Measurements from ENCODE around the gene TRIM54. TPM values are rescaled to one million over a fixed set of nuclear protein-coding genes. Genes with fewer than 3 reads are reported as not detected.
"Not testable (repeated sequence)": the region's sequence is repeated elsewhere in the genome, so short reads cannot be mapped to it uniquely, and the experiment has no call there.

Gene TRIM54
- total RNA-seq, 1 donor from 2014 or later: 105 TPM

DNA sequence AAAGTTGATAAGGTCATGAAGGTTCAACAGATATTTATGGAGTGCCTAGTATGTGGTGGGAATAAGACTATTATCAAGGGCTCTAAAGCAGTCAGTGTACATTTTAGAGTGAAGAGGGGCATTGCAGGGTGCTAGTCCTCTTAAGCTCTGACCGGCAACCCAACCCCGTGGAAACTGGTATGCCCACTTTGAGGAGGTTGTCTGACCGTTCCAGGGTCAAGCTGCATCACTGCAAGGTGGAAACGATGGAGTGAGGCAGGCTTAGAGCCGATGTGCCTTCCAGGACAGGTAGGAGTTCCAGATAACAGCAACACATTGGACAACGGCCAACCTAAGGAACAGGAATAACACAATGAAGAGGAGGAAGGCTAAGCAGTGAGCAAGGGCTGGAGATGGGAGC, 27.4 kb downstream of the TRIM54 start:
- no peak for DNase-seq (ENCODE audit: low read depth)

DNA sequence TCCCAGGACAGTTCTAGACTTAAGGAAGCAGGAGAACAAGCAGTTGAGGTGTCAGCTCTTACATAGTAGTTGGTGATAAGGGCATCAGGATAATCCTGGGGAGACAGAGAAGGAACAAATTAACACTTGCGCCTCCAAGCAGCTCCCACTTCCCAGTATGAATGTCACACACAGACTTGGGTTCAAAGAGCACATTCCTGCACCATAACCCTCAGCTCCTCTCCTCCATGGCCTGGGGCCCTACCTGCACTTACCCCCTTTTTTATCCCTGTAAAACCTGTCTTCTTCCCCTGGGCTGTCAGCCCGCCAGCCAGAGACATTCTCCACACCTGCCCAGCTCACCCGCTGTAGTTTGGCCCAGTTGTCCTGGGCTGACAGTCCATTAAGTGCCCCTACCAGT, 29.9 kb downstream of the TRIM54 start:
- DNase-seq (ENCODE audit: low read depth): no peak

DNA sequence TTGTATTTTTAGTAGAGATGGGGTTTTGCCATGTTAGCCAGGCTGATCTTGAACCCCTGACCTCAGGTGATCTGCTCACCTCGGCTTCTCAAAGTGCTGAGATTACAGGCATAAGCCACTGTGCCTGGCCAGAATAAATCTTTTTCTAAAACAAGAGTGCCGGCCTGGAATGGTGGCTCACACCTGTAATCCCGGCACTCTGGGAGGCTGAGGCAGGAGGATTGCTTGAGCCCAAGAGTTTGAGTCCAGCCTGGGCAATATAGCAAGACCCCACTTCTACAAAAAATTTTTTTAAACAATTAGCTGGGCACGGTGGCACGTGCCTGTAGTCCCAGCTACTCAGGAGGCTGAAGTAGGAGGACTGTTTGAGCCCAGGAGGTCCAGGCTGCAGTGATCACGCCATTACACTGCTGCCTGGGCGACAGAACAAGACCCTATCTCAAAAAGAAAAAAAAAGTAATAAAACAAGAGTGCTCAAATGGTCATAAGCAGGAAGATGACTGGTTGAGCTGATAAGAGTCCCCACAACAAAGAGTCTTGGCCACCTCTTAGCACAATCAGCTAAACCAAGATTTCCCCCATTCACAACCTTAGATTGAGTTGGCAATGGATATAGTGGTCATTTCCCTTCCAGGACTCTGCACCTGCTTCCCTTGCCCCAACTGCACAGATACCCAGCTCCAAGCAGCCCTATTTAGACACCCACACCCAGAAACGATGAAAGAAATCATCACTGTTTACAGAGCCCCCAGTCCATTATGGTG, 31.8 kb downstream of the TRIM54 start:
- DNase-seq (ENCODE audit: low read depth): no peak

DNA sequence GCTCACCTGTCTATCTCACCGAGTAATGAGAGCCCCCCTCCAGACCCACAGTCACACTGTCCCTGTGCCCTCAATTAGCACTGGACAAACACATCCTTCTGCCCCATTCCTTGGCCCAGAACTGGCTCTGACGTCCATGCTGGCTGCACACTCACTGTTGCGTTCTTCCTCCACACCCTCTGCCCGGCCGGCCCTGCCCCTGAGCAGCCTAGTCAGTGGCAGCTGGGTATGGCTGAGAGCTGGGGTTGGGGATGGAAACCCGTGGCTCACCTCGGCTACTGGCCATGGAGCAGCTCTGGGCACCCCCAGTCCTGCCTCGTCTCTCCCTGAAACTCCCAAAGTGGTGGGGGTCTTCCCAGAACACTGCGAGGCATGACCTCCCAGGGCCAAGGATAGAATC, 32.5 kb downstream of the TRIM54 start:
- no peak for DNase-seq (ENCODE audit: low read depth)

DNA sequence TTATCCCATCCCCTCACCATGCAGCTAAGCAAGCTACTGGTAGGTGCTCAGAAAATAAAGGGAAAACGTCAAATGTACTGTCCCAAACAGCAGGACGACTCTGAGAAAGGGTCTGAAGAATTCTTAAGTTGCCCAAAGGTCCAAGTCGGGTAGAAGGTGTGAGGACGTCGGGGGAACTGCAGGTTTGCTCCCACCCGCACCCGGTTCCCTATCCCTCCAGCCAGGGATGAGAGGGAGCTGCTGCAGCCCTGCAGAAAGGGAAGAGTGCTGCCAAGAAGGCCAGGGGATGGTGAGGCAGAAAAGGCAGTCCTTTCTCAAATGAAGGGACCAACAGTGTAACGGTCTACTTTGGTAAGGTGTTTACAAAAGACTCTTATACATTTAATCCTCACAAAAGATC, 32.9 kb downstream of the TRIM54 start:
- no peak for DNase-seq (ENCODE audit: low read depth)

DNA sequence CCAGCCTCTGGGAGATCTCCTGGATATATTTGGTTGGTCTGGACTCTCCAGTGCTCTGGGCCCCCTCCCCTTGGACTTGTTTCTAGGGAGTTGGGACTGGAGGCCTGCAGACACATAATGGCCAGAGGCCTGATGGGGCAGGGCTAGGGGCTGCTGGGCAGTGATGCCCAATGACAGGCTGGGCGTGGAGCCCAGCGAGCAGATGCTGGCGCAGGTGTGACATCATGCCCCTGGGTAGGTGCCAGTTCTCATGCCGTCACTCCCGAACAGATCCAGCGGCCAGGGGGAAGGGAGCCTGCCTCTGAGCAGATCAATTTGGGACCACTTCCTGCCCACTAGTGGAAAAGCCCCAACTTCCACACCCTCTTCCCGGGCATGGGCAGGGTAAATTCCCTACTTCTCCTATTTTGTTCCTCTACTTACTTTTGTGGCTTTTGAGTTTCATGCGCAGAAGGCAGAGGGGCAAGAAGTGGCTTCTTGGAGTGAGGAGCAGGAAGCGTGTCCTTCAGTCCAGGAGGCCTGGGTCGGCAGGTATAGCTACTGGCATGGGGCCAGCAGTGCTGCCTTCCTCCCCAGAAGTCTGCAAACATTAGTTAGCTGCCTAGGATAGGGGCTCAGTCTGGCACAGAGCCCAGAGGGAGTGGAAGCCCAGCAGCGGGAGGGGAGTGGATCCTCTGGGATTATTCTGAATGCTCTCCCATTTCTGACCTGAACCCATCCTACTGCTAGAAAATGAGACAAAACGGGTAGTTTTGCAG, 34.6 kb downstream of the TRIM54 start:
- no peak for DNase-seq (ENCODE audit: low read depth)

DNA sequence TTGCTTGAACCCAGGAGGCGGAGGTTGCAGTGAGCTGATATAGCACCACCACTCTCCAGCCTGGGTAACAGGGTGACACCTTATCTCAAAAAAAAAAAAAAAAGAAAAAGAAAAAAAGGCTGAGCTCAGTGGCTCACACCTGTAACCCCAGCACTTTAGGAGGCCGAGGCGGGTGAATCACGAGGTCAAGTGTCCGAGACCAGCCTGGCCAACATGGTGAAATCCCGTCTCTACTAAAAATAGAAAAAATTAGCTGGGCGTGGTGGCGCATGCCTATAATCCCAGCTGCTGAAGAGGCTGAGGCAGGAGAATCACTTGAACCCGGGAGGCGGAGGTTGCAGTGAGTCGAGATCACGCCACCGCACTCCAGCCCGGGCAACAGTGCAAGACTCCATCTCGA, 37.6 kb downstream of the TRIM54 start:
- DNase-seq (ENCODE audit: low read depth): not testable (repeated sequence)

DNA sequence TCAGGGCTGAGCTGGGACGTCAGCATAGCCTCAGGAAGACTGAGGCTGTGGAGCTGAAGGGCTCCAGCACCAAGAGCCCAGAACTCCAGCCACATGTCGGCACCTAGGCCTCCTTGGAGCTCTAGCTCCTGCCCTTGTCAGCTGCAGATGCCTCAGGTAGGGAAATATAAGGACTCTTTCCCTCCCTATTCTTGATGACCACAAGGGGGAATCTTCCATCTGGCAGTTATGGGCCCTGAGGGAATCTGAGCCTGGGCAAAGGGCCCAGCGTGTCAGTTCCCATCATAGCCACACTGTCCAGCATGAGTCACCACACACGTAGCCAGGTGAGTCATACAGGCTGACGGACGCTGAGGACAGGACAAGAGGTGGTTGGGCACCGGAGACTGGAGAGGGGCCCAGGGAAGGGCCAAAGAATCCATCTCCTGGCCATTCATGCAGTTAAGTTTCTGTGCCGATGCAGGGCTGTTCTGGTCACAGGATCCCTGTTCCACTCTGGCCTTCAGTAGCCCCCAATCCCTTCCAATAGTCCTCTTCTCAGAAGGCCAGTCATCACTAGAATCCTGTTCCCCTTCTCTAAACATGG, 38.8 kb downstream of the TRIM54 start:
- DNase-seq (ENCODE audit: low read depth): peak; percentile 97

DNA sequence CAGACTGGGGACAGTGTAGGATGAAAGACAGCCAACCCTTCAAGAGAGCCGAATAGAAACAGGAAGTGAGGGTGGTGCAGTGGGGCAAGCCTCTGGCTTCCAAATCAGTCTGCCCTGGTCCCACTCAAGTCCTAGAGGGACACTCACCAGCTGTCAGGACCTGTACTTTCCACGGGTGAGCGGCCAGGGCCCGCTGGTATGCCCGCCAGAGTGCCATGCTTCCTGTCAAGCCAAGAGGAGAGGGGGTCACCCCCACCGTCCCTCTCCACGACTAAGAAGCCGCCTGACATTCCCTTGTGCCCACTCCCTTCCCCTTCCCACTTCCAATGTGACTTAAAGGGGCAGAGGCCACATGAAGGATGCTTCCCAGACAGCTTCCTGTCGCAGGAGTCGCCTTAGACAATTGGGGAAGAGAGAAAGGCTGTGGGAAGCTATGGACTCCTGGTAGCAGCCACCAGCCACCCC, 40.1 kb downstream of the TRIM54 start:
- peak; percentile 34 for DNase-seq (ENCODE audit: low read depth)

DNA sequence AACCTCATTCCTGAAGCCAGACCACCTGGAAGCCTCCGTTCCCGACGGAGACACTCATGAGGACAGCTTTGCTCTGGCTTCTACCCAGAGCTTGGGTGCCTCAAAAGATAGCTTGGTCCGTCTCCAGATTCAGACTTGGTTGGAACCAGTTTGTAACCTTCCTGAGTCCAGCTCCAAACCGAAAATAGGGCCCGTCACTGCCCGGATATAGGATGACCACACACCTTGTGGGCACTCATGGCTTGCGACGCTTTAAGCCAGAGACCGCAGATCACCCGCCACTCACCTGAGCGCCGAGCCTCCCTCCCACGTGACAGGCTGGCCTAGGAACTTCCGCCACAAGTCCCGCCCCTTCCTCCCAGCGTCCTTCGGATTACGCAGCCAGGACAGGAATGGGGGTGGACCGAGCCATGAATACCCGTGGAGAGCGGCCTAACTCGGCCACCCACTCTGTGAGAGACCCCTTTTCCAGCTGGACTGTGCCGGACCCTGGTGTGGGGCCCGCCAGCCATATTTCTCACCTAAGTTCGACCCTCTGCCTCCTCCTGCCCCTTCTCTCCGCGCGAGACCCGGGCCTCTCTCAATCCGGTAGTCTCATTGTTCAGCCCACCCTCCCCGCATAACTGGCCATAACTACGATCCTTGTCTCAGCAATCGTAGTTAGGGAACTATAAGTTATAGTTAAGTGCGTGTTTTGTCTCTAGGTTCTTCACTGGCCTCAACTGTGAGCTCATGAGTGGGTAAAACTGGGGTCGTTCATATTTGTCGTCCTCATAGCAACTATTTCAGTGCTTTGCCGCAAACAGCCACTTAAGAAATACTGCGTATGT, 40.8 kb downstream of the TRIM54 start, which contains the start of gene MPV17:
Gene MPV17 (minus strand): TSS at position 332 of the 830 bp plus-strand sequence. CDS start 580 bp downstream, outside the sequence.
- peak; percentile 93 for DNase-seq (ENCODE audit: low read depth)

DNA sequence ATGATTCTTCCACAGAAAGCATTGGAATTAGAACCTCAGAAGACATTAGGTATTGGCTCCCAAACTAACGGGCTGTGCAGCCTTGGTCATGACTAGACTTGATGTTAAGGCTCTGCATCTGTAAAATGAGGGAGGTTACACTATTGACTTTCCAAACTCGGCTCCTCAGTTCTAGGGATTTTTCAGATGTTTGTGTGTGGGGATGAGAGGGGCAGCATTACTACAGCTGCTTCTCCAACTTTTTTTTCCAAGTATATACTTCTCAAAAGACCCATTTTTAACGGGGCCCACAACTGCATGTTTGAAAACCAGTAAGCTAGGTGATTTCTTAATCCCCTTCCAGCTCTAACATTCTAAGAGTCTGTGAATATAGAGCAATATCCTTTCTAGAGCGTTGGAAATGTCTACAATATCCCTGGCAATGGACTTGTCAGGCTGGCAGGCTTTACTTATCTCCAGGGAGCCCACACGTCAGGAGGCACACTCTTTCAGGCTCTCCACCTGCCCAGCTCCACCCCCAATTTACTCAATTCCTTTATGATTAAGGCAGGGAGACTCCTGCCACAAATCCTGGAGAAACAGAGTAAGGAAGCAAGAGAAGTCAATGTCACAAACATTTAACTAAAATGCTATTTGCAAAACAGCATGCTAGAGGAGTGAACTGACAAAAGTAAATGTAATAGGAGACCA, 41.5 kb downstream of the TRIM54 start:
- DNase-seq (ENCODE audit: low read depth): no peak

DNA sequence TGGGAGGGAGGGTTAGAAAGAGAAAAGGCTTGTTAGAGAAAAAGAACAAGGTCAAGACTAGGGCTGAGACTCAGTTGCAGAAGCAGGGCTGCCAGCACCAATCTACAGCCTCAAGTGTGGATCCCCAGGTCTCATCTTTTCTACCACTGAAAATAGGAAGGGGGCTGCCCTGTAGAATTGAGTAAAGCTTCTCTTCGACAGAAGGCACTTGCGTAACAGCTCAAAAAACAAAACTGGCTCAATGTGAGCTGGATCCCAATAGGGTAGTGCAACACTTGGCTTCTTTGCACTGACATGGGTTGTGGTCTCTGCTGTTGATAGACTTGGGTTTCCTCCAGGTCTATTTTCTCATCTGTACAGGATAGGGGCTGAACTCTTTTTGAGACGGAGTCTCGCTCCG, 42.5 kb downstream of the TRIM54 start:
- no peak for DNase-seq (ENCODE audit: low read depth)

DNA sequence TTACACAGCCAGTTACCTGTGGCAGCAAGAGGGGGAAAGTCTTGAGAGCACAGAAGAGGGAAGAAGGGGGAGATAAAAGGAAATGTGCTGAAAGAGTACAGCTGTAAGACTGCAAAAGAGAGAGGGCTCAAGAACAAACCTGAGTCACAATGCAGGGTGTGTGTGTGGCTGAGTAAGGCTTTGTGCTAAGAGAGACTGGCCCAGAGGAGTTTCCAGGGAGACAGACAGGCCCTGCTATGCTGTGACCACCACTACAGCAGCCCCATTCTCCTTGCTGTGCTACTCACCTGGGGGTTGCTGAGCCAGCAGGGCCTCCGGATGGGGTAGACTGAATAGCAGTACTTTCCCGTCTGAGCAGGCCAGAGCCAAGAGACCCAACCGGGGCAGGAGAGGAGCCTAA, 53.1 kb downstream of the TRIM54 start:
- DNase-seq (ENCODE audit: low read depth): no peak

DNA sequence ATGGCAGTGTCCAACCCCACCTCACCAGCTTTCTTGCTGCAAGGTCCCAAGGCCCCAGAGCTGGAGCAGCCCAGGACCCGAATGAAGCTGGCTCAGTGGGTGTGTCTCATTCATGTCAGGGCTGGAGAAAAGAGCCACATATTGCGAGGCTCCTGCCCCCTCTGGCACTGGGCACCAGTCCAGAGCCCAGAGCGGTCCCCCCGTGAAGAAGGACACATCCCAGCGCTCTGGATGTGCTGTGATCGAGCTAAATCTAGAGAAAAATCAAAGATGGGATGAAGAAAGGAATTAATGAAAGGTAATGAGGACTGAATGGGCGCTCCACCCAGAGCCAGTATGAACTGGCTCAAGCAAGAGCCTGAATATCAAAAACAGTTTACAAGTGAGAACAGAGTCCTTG, 53.9 kb downstream of the TRIM54 start:
- no peak for DNase-seq (ENCODE audit: low read depth)

DNA sequence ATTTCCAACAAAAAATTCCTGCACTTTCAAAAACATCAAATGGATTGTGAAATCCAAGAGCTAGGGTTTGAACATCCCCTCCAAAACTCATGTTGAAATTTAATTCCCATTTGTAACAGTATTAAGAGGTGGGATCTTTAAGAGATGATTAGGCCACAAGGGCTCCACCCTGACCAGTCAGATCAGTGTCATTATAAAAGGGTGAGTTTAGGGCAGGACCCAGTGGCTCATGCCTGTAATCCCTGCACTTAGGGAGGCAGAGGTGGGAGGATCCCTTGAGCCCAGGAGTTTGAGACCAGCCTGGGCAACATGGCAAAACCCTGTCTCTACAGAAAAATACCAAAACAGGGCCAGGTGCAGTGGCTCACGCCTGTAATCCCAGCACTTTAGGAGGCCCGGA, 65.4 kb downstream of the TRIM54 start:
- no peak for DNase-seq (ENCODE audit: low read depth)

DNA sequence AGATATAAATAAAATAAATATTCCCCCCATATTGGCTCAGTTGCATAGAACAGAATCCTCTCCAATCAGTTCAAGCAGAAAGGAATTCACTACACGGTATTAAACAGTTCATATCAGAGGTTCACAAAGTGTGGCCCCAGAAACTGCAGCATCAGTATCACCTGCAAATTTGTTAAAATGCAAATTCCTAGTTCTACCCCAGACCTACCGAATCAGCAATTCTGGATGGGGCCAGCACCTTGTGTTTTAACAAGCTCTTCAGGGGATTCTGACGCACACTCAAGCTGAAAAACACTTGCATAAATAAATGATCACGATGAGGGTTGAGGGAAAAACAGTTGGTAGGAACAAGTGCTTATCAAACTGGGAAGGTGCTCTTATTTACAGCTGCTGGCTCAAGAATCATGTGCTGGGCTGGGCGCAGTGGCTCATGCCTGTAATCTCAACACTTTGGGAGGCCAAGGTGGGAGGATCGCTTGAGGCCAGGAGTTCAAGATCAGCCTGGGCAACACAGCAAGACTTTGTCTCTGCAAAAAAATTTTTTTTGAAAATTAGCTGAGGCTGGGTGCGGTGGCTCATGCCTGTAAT, 68.0 kb downstream of the TRIM54 start:
- no peak for DNase-seq (ENCODE audit: low read depth)

DNA sequence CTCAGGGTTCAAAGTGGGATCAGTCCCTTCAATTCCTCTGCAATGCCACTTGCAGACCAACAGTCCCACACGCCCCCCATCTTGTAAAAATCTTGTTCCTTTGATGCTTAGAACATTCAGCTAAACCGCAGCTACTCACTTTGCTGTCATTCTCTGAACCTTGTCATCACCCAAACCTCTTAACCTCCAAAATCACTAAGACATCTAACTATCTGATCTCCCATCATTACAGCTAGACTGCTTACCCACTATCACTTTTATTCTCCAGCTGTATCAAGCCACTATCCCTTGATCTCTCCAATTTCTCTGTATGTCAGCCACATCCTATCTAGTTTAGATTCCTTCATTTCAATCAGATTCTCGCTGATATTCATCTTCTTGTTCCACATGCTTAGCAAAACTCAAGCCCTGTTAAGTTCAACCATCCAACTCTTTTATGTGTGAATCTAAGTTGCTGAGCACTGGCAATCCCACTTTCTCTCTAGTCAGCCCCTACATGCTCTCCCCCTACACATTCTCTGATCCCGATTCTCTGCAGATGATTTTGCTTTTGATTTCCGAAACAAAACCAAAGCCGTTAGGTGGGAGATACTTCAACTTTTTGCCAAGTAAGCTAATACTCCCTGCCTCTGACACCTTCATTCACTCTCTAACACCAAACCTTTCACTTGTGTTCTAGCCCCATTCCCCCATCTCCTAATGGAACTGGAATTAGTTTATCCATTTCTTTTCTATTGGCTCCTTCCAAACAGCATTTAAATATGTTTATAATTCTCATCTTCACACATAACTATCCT, 69.8 kb downstream of the TRIM54 start:
- DNase-seq (ENCODE audit: low read depth): no peak

DNA sequence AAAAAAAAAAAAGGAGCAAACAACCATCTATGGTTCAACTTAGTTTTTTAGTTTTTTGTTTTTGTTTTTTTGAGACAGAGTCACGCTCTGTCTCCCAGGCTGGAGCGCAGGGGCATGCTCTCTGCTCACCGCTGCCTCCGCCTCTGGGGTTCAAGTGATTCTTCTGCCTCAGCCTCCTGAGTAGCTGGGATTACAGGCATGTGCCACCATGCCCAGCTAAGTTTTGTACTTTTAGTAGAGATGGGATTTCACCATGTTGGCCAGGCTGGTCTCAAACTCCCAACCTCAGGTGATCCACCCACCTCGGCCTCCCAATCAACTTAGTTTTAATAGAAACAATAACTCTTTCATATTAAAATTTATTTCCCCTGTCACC, 71.1 kb downstream of the TRIM54 start:
- DNase-seq (ENCODE audit: low read depth): not testable (repeated sequence)
